Sigmoid colon (tissue), 7 donors: ENCODE data around the gene THAP8. TPM values are rescaled to one million over a fixed set of nuclear protein-coding genes. Genes with fewer than 3 reads are reported as not detected.

Experiments used
- DNase-seq: peaks from one replicate; pipeline ENCODE4 v3.0.0-alpha.2; 2019
- H3K27ac ChIP-seq, 4 donors: fragments of 200-600 bp; sonication (generic); one replicate each; pipeline ENCODE4 v1.5.1; 2016 to 2019; ENCODE audit warnings: mild to moderate bottlenecking in 1 of 4
- H3K27me3 ChIP-seq, 3 donors: fragments of 200-600 bp; sonication (generic); one replicate each; pipeline ENCODE4 v1.5.1; 2019; ENCODE audit warnings: mild to moderate bottlenecking in 1 of 3
- H3K36me3 ChIP-seq, 4 donors: fragments of 200-600 bp; sonication (generic); one replicate each; pipeline ENCODE4 v1.5.1; 2016 to 2019
- H3K4me1 ChIP-seq, 4 donors: fragments of 200-600 bp; sonication (generic); one replicate each; pipeline ENCODE4 v1.5.1; 2017 to 2019
- H3K4me3 ChIP-seq, 4 donors: fragments of 200-600 bp; sonication (generic); one replicate each; pipeline ENCODE4 v1.5.1; 2017 to 2019; ENCODE audit warnings: mild to moderate bottlenecking in 2 of 4, moderate library complexity in 1 of 4
- H3K9me3 ChIP-seq, 4 donors: fragments of 200-600 bp in 3 of 4; sonication (generic) in 3 of 4; one replicate each; pipeline versions ENCODE4 v1.5.1 to v1.6.1; 2013 to 2019
- EP300 ChIP-seq, 4 donors: sonication (generic); formaldehyde crosslinking; IDR thresholded peaks; one replicate each; pipeline ENCODE4 v1.6.1; 2017; ENCODE audit warnings: antibody characterized with exemption in 4 of 4
- POLR2A ChIP-seq, 2 donors: fragments of 450-650 bp; IDR thresholded peaks; one replicate each; pipeline ENCODE4 v1.6.1; 2016; ENCODE audit warnings: antibody characterized with exemption in 2 of 2, mild to moderate bottlenecking in 2 of 2, moderate library complexity in 2 of 2
- POLR2AphosphoS5 ChIP-seq, 4 donors: sonication (generic); formaldehyde crosslinking; IDR thresholded peaks; one replicate each; pipeline ENCODE4 v1.6.1; 2017; ENCODE audit warnings: antibody characterized with exemption in 4 of 4
- WGBS, 2 donors: extraction: QIAGEN DNeasy Blood & Tissue Kit; methylation state at CpG; one replicate each; pipeline ENCODE4 v1.1.7; 2013; 5-methylcytosine and 5-hydroxymethylcytosine counted together
- intact Hi-C: fragments of 100-400 bp; cut with DNase I; formaldehyde crosslinking; loops from one replicate; pipeline ENCODE4 v1.15.1; 2023
- polyA plus RNA-seq, 3 donors: library from polyadenylated mRNA; stranded (reverse); fragments of 200-250 nt; gene quantifications; one replicate each; pipeline ENCODE4 v1.2.3, GENCODE V29; 2013
- total RNA-seq, 4 donors: library from RNA; depleted of rRNA; stranded (reverse); fragments of >200 nt; gene quantifications; one replicate each; pipeline ENCODE4 v1.1.0, GENCODE V29; 2016
- TF ChIP-seq, protein P1 (sequence below), 4 experiments: fragments of 450-650 bp in 3 of 4; fragments of 200-600 bp in 1 of 4; IDR thresholded peaks; one replicate each; pipeline ENCODE4 v1.5.1; 2016 to 2019; ENCODE audit warnings: antibody characterized with exemption in 4 of 4, mild to moderate bottlenecking in 3 of 4, moderate library complexity in 2 of 4
- donor health status: healthy with polysubstance abuse.
- donor health status: Bipolar disorder and iron deficiency.
- donor health status: healthy.

The THAP8 gene
- total and polyA plus RNA-seq, 7 donors = 5.8 to 23.9 (median 12.6) TPM

DNA sequence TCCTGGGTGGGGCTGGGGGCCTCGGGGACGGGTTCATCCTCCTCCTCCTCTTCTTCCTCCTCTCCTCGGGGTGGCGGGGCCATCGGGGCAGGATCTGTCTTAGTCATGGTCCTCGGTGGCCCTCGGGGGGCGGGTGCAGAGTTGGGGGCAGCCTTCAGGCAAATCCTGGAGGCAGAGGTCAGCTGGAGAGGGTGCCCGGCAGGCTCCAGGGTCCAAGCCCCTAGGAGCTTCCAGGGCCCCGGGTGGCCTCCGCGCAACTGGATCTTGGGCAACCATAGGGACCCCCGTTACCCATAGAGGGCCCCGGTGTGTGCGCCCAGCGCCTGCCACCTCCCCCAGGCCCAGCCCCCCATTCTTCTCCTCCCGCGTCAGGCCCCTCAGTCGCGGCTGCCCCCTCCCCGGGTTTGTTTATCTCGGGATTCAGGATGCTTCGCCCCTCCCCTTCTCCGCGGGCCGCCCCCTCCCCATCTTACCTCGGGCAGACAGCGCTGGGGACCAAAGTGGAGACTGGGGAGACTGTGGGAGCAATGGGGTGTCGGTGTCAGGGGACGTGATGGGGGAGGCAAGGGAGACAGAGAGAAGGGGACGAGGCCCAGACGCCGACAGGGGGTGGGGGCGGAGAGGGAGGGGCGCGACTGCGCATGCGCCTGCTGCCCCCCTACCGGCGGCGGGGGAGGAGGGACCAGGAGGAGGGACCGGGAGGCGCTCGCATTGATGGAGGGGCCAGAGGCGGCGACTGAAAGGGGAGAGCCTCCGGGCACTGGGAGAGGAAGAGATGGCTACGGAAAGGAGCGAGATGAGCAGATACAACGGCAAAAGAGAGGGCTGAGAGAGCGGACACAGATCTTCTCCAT is 21.6 kb downstream of the THAP8 start, which contains the start of gene CLIP3:
TSS of gene CLIP3 (minus strand) at position 623 of the 854 bp plus-strand sequence. CDS start at position 107, 516 bp downstream.
- intact Hi-C loops = no loop called here
- TF ChIP-seq, protein P1, sequence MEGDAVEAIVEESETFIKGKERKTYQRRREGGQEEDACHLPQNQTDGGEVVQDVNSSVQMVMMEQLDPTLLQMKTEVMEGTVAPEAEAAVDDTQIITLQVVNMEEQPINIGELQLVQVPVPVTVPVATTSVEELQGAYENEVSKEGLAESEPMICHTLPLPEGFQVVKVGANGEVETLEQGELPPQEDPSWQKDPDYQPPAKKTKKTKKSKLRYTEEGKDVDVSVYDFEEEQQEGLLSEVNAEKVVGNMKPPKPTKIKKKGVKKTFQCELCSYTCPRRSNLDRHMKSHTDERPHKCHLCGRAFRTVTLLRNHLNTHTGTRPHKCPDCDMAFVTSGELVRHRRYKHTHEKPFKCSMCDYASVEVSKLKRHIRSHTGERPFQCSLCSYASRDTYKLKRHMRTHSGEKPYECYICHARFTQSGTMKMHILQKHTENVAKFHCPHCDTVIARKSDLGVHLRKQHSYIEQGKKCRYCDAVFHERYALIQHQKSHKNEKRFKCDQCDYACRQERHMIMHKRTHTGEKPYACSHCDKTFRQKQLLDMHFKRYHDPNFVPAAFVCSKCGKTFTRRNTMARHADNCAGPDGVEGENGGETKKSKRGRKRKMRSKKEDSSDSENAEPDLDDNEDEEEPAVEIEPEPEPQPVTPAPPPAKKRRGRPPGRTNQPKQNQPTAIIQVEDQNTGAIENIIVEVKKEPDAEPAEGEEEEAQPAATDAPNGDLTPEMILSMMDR (IDR thresholded peaks at IDR 0.05) = peak in 2 of 4 experiments; percentile 11 to 15
- TF ChIP-seq EP300 (IDR thresholded peaks at IDR 0.05) = no peak
- TF ChIP-seq POLR2A (IDR thresholded peaks at IDR 0.05) = no peak
- TF ChIP-seq POLR2AphosphoS5 (IDR thresholded peaks at IDR 0.05) = peak; percentile 44 to 67 (median 50)
- WGBS, 2 donors = 13 to 64% methylated on average over 51 of the region's 51 CpGs
- Histone ChIP-seq H3K27ac (peak within 1 kb of the TSS; percentile 78 to 88 (median 84)), H3K9me3 (no peaks in the 10 kb centered on the region), H3K27me3 (no peaks in the 10 kb centered on the region), H3K4me1 (peaks cover 0 to 26% (median 14%) of the 10 kb centered on the region in 4 donors), H3K36me3 (peaks cover 0 to 25% (median 5%) of the 10 kb centered on the region in 4 donors), H3K4me3 (peak within 1 kb of the TSS; percentile 86 to 93 (median 88))
- DNase-seq = peak; percentile 92

DNA sequence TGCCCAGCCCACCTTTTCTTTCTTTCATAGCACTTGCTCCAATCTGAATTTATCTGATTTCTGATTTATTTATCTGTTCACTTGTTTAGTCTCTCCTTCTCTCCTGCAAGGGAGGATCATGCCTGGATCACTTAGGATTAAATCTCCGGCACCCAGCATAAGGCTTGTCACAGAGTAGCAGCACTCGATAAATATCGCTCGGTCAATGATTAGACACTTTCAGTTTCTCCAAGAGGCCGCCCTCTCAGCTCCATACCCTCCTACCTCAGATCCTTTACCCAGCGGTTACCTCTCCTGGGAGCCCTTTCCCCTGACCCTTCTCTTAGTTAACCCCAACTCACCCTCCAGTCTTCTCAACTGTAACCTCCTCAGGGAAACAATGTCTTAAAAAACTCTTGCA is 22.8 kb downstream of the THAP8 start:
- Histone ChIP-seq H3K36me3 (peaks cover 0 to 34% (median 10%) of the 10 kb centered on the region in 4 donors), H3K4me1 (peaks cover 0 to 26% (median 14%) of the 10 kb centered on the region in 4 donors), H3K27ac (peak overlapping the region in 2 of 4 donors; percentile 9 to 88), H3K9me3 (no peaks in the 10 kb centered on the region), H3K27me3 (no peaks in the 10 kb centered on the region), H3K4me3 (no peak overlapping the region)
- no peak for DNase-seq
- intact Hi-C loops = no loop called here
- 92% methylated on average over 6 of the region's 6 CpGs for WGBS, 2 donors
- TF ChIP-seq EP300 (IDR thresholded peaks at IDR 0.05) (no peak), POLR2AphosphoS5 (IDR thresholded peaks at IDR 0.05) (no peak)

DNA sequence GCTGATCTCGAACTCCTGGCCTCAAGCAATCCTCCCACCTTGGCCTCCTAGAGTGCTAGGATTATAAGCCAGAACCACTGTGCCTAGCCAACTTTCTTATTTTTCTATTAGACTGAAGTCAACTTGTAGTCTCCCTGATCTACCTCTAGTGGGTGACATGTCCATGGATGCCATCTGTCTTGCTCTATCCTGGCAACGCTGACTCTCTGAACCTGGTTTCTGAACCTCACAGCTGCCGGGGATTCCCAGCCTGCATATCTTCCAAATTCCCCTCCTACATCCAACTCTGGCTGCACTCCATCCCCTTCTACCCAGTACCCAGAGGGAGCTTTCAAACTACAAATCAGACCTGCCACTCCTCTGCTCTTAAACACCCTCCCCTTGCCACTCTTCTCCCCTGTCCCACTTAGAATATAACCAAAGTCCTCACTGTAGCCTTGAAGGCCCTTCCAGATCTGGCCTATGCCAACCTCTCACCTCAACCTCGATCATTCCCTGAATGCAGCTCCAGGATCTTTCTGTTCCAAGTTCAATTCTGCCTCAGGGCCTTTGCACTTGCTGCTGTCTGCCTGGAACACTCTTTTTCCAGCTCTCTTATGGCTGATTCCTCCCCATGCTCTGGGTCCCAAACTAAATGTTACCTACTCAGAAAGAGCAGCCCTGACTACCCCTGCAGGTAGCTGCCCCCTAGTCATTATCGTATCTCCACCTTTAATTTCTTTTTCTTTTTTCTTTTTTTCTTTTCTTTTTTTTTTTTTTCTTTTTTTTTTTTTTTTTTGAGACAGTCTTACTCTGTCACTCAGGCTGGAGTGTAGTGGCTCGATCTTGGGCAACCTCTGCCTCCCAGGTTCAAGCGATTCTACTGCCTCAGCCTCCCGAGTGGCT is 23.6 kb downstream of the THAP8 start:
- Histone ChIP-seq H3K27me3 (no peaks in the 10 kb centered on the region), H3K9me3 (no peaks in the 10 kb centered on the region), H3K4me3 (no peak overlapping the region), H3K36me3 (peaks cover 0 to 42% (median 16%) of the 10 kb centered on the region in 4 donors), H3K27ac (peak overlapping the region in 2 of 4 donors; percentile 11 to 19), H3K4me1 (peaks cover 0 to 26% (median 14%) of the 10 kb centered on the region in 4 donors)
- whole genome bisulfite sequencing, 2 donors = 91% methylated on average over 8 of the region's 8 CpGs
- intact Hi-C loops = no loop called here
- no peak for DNase-seq
- TF ChIP-seq, protein P1 (IDR thresholded peaks at IDR 0.05) = no peak

DNA sequence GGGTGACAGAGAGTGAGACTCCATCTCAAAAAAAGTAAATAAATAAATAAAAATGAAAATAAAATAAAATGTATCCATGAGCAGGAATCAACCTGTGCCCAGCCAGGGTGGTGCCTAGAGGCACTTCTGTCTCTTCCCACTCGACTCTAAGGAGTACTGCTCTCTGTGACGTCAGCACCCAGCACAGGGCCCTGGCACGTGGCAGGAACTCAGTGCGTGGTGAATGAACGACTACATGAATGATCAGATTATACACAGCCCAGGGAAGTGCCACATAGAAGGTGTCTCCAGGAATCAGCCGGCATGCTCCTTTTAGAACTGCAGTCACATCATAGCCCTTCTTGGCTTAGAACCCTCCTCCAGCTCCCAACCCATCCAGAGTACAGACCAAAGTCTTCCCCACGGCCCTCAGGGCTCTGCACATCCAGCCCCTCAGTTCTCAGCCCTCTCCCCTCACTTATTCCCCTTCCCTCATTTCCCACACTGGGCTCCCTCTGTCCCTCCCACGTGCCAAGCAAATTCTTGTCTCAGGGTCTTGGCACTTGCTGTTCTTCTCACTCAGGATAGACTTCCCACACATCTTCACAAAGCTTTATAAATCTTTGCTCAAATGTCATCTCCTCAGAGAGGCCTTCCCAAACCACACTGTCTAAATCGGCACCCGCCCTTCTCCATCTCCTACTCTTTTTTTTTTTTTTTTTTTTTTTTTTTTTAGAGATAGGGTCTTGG is 25.6 kb downstream of the THAP8 start:
- H3K9me3 ChIP-seq = no peaks in the 10 kb centered on the region
- no peak overlapping the region for H3K4me3 ChIP-seq
- no peak for DNase-seq
- H3K36me3 ChIP-seq = peaks cover 6 to 51% (median 23%) of the 10 kb centered on the region in 4 donors
- no peak overlapping the region for H3K27ac ChIP-seq
- intact Hi-C loops = no loop called here
- TF ChIP-seq POLR2AphosphoS5 (IDR thresholded peaks at IDR 0.05) (no peak), EP300 (IDR thresholded peaks at IDR 0.05) (no peak), POLR2A (IDR thresholded peaks at IDR 0.05) (no peak)
- TF ChIP-seq, protein P1 (IDR thresholded peaks at IDR 0.05) = no peak
- H3K27me3 ChIP-seq = no peaks in the 10 kb centered on the region
- peaks cover 0 to 25% (median 14%) of the 10 kb centered on the region in 4 donors for H3K4me1 ChIP-seq
- 85 to 89% methylated on average over 10 of the region's 10 CpGs for WGBS, 2 donors
